Liver (tissue), 9 donors: ENCODE results near the gene PSEN2. TPM values are rescaled to one million over a fixed set of nuclear protein-coding genes. Genes with fewer than 3 reads are reported as not detected.

Experiments used
- DNase-seq: peaks from one replicate; pipeline ENCODE4 v3.0.0-alpha.2; 2017; ENCODE audit warnings: low spot score
- H3K27ac ChIP-seq, 2 donors: one replicate each; pipeline ENCODE4 v1.7.0; 2013; ENCODE audit warnings: inconsistent platforms in 2 of 2, low read length in 2 of 2, control low read depth in 1 of 2, low read depth in 1 of 2, mild to moderate bottlenecking in 1 of 2
- H3K27me3 ChIP-seq, 4 donors: one replicate each; pipeline versions ENCODE4 v1.6.1 to v1.7.0; 2013; ENCODE audit warnings: low read length in 3 of 4, inconsistent platforms in 1 of 4, mild to moderate bottlenecking in 1 of 4, moderate library complexity in 1 of 4; ENCODE audit not compliant: control insufficient read depth in 4 of 4, insufficient read depth in 4 of 4
- H3K36me3 ChIP-seq, 4 donors: one replicate each; pipeline versions ENCODE4 v1.6.1 to v1.7.0; 2013; ENCODE audit warnings: low read length in 3 of 4, mild to moderate bottlenecking in 3 of 4, low read depth in 1 of 4, moderate library complexity in 1 of 4; ENCODE audit not compliant: control insufficient read depth in 4 of 4, insufficient read depth in 3 of 4
- H3K4me1 ChIP-seq, 4 donors: one replicate each; pipeline versions ENCODE4 v1.6.1 to v1.7.0; 2013; ENCODE audit warnings: low read length in 3 of 4, mild to moderate bottlenecking in 3 of 4, moderate library complexity in 1 of 4; ENCODE audit not compliant: control insufficient read depth in 4 of 4, insufficient read depth in 4 of 4
- H3K4me3 ChIP-seq, 3 donors: one replicate each; pipeline versions ENCODE4 v1.6.1 to v1.7.0; 2013; ENCODE audit warnings: low read length in 3 of 3, control low read depth in 1 of 3, low read depth in 1 of 3, mild to moderate bottlenecking in 1 of 3
- H3K9ac ChIP-seq, 2 donors: one replicate each; pipeline ENCODE4 v1.7.0; 2013; ENCODE audit warnings: low read length in 2 of 2, mild to moderate bottlenecking in 2 of 2, moderate library complexity in 2 of 2, control low read depth in 1 of 2, low read depth in 1 of 2
- H3K9me3 ChIP-seq, 4 donors: one replicate each; pipeline versions ENCODE4 v1.6.1 to v1.7.0; 2013; ENCODE audit warnings: low read length in 3 of 4; ENCODE audit not compliant: control insufficient read depth in 4 of 4
- ATF3 ChIP-seq: IDR thresholded peaks from 2 replicates; pipeline ENCODE4 v1.6.1; 2016; ENCODE audit warnings: antibody characterized with exemption
- CTCF ChIP-seq: fragments of 150-350 bp; IDR thresholded peaks from 2 replicates; pipeline ENCODE4 v1.5.1; 2017; ENCODE audit warnings: improper control_type of control experiment, low read depth, low read length; ENCODE audit not compliant: missing input control
- EGR1 ChIP-seq, 2 donors: IDR thresholded peaks; 2 replicates each; pipeline ENCODE4 v1.6.1; 2016 to 2018; ENCODE audit warnings: antibody characterized with exemption in 2 of 2, low read depth in 2 of 2
- FOXA1 ChIP-seq: IDR thresholded peaks from 2 replicates; pipeline ENCODE4 v1.6.1; 2016; ENCODE audit warnings: antibody characterized with exemption
- GABPA ChIP-seq, 2 donors: IDR thresholded peaks in 1 of 2; conservative IDR thresholded peaks in 1 of 2; 2 replicates each; pipeline ENCODE4 v1.6.1; 2016; ENCODE audit warnings: antibody characterized with exemption in 2 of 2, mild to moderate bottlenecking in 1 of 2, moderate library complexity in 1 of 2
- HNF4G ChIP-seq: IDR thresholded peaks from 2 replicates; pipeline ENCODE4 v1.6.1; 2016; ENCODE audit warnings: antibody characterized with exemption
- JUND ChIP-seq, 2 donors: IDR thresholded peaks; 2 replicates each; pipeline ENCODE4 v1.6.1; 2016; ENCODE audit warnings: antibody characterized with exemption in 2 of 2
- MAX ChIP-seq: IDR thresholded peaks from 2 replicates; pipeline ENCODE4 v1.6.1; 2016; ENCODE audit warnings: antibody characterized with exemption
- NR2F2 ChIP-seq: IDR thresholded peaks from 2 replicates; pipeline ENCODE4 v1.6.1; 2016; ENCODE audit warnings: antibody characterized with exemption
- RAD21 ChIP-seq, 2 donors: IDR thresholded peaks; 2 replicates each; pipeline ENCODE4 v1.6.1; 2016; ENCODE audit warnings: antibody characterized with exemption in 2 of 2, mild to moderate bottlenecking in 2 of 2
- REST ChIP-seq: IDR thresholded peaks from 2 replicates; pipeline ENCODE4 v1.6.1; 2016; ENCODE audit warnings: antibody characterized with exemption, mild to moderate bottlenecking
- RXRA ChIP-seq, 2 donors: IDR thresholded peaks; 2 replicates each; pipeline ENCODE4 v1.6.1; 2017 to 2018; ENCODE audit warnings: antibody characterized with exemption in 2 of 2, mild to moderate bottlenecking in 1 of 2
- SP1 ChIP-seq: IDR thresholded peaks from 2 replicates; pipeline ENCODE4 v1.6.1; 2018; ENCODE audit warnings: antibody characterized with exemption, mild to moderate bottlenecking
- TAF1 ChIP-seq: conservative IDR thresholded peaks from 2 replicates; pipeline ENCODE4 v1.6.1; 2016; ENCODE audit warnings: antibody characterized with exemption, mild to moderate bottlenecking
- WGBS: extraction: QIAGEN DNeasy Blood & Tissue Kit; methylation state at CpG from one replicate; pipeline ENCODE4 v1.1.7; 2013; 5-methylcytosine and 5-hydroxymethylcytosine counted together
- polyA plus RNA-seq, 2 donors: library from polyadenylated mRNA; stranded (reverse) in 1 of 2; unstranded in 1 of 2; fragments of 200-250 nt in 1 of 2; fragments of >200 nt in 1 of 2; fragmentation: Nextera tagmentation in 1 of 2; extraction: Ambion mirVana in 1 of 2; gene quantifications; one replicate each; pipeline versions ENCODE4 v1.2.1 to v1.2.3, GENCODE V29; 2013 to 2015
- total RNA-seq, 2 donors: library from RNA; depleted of rRNA; stranded (reverse); fragments of >200 nt; gene quantifications; one replicate each; pipeline ENCODE4 v1.2.3, GENCODE V29; 2014
- donor health status: healthy.
- donor health status: healthy.
- donor health status: healthy.
- donor health status: healthy.
- donor health status: healthy.

PSEN2 gene
- total RNA-seq (10 to 100 TPM in 1 of 2 donors, 1 to 10 TPM in 1; 6.9 to 19.0 TPM), polyA plus RNA-seq (10 to 100 TPM in 1 of 2 donors, 1 to 10 TPM in 1; 9.8 to 11.7 TPM)

GRCh38 chr1:226870401-226871279 is at the start of gene PSEN2:
Gene PSEN2, plus strand, starts transcription at chr1:226870616. Its CDS starts 11,292 bp downstream, at chr1:226881908.
- Histone ChIP-seq H3K9ac (peak within 1 kb of the TSS; percentile 5 to 55), H3K27ac (peak within 1 kb of the TSS; percentile 73 to 79), H3K4me1 (peaks cover 8 to 27% (median 18%) of the 10 kb centered on the region in 4 donors), H3K4me3 (peak within 1 kb of the TSS; percentile 63 to 80 (median 68)), H3K9me3 (no peaks in the 10 kb centered on the region), H3K27me3 (no peaks in the 10 kb centered on the region), H3K36me3 (no peaks in the 10 kb centered on the region)
- peak; percentile 73 for DNase-seq
- no peak for TF ChIP-seq RXRA (IDR thresholded peaks at IDR 0.05)
- no peak for TF ChIP-seq GABPA (IDR thresholded peaks at IDR 0.05 in 1 of 2, conservative IDR thresholded peaks at IDR 0.05 in 1 of 2)
- no peak for TF ChIP-seq TAF1
- peak; percentile 82 to 95 for TF ChIP-seq EGR1 (IDR thresholded peaks at IDR 0.05; ENCODE audit: low read depth in 2 of 2)
- no peak for TF ChIP-seq REST
- no peak for TF ChIP-seq MAX
- no peak for TF ChIP-seq ATF3
- peak in 1 of 2 donors; percentile 15 for TF ChIP-seq RAD21 (IDR thresholded peaks at IDR 0.05)
- no peak for TF ChIP-seq FOXA1
- TF ChIP-seq NR2F2: no peak
- no peak for TF ChIP-seq HNF4G
- no peak for TF ChIP-seq CTCF
- TF ChIP-seq SP1: peak; percentile 10
- WGBS: under 1% methylated on average over 97 of the region's 97 CpGs

- no peak overlapping the region for H3K4me3 ChIP-seq
- 58% methylated on average over 8 of the region's 8 CpGs for WGBS
- TF ChIP-seq RAD21 (IDR thresholded peaks at IDR 0.05): peak; percentile 7 to 23
- TF ChIP-seq EGR1 (IDR thresholded peaks at IDR 0.05; ENCODE audit: low read depth in 2 of 2): no peak
- TF ChIP-seq NR2F2: peak; percentile 58
- TF ChIP-seq SP1: peak; percentile 15
- peak; percentile 61 to 76 for TF ChIP-seq JUND (IDR thresholded peaks at IDR 0.05)
- no peaks in the 10 kb centered on the region for H3K27me3 ChIP-seq
- DNase-seq: no peak
- no peaks in the 10 kb centered on the region for H3K36me3 ChIP-seq
- H3K27ac ChIP-seq: peak overlapping the region; percentile 27 to 70
- no peaks in the 10 kb centered on the region for H3K9me3 ChIP-seq
- no peak overlapping the region for H3K9ac ChIP-seq
- H3K4me1 ChIP-seq: no peaks in the 10 kb centered on the region
These were observed 49.3 kb upstream of the PSEN2 start for GRCh38 chr1:226820941-226821718.
